Stimulated activated CD4-positive, alpha-beta T cell treated with anti-CD3 and anti-CD28 coated beads, TNF-alpha, amount 100 ng/mL, for 24 hours (primary cell): ENCODE measurements around the gene MRPS27.
"Not testable (repeated sequence)": the region's sequence is repeated elsewhere in the genome, so short reads cannot be mapped to it uniquely, and the experiment has no call there.

ENCODE experiments used
- DNase-seq, 3 experiments: peaks; one replicate each; pipeline ENCODE4 v3.0.0-alpha.2; 2020; ENCODE audit warnings: low read depth in 3 of 3

MRPS27 gene

DNA sequence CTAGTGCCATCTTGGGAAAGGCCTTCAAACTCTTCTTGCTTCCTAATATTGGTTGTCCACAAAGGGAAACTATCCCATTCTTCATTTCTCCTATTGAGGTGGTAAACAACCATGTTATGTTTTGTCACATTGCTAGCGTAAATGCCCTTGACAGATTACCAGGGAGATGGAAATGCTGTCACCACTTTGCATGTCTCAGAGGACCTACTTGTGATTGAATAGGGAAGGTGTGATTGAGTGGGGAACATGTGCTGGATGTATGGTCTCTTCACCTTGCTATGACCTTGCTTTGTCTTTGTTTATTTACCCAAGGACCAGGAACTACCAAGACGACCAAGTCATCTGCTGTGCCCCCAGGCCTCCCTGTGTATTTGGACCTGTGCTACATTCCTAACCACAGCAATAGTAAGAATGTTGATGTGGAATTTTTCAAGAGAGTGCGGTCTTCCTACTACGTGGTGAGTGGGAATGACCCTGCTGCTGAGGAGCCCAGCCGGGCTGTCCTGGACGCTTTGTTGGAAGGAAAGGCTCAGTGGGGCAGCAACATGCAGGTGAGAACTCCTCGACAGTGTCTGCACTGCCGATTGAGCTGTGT is 116.7 kb downstream of the MRPS27 start:
- no peak for DNase-seq

DNA sequence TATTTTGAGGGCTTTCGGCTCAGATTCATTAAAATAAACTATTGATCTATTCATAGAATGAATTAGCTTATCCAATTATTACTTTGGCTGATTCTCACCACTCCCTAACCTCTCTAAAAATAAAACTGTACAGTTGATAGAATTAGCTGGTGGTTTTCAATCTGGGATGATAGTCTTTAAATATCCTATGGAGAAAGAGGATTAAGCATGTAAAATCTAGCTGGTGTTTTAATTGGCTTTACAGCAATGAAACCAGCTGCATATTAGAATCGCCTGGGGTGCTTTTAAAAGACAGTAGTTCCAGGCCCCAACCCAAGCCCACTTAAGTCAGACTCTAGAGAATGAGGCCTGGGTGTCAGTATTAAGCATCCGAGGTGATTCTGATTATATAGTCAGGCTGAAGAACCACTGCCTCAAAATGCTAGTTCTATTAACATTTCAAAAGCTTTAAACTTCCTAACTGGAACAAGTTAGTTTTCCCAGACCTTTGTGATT is 117.7 kb downstream of the MRPS27 start:
- DNase-seq, result no peak

DNA sequence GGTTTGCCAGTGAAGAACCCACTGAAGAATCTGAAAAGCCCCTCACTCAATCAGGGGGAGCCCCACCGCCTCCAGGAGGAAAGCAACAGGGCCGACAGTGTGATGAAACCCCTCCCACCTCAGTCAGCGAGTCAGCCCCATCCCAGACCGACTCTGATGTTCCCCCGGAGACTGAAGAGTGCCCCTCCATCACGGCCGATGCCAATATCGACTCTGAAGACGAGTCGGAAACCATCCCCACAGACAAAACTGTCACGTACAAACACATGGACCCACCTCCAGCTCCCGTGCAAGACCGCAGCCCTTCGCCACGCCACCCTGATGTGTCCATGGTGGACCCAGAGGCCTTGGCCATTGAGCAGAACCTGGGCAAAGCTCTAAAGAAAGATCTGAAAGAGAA is 120.4 kb downstream of the MRPS27 start:
- no peak for DNase-seq

DNA sequence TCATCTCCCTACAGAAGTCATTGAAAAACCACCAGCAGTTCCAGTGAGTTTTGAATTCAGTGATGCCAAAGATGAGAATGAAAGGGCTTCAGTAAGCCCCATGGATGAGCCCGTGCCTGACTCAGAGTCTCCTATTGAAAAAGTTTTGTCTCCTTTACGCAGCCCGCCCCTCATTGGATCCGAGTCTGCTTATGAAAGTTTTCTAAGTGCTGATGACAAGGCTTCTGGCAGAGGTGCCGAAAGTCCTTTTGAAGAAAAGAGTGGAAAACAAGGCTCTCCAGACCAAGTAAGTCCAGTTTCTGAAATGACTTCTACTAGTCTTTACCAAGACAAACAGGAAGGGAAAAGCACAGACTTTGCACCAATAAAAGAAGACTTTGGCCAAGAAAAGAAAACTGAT is 122.6 kb downstream of the MRPS27 start:
- DNase-seq, result no peak

DNA sequence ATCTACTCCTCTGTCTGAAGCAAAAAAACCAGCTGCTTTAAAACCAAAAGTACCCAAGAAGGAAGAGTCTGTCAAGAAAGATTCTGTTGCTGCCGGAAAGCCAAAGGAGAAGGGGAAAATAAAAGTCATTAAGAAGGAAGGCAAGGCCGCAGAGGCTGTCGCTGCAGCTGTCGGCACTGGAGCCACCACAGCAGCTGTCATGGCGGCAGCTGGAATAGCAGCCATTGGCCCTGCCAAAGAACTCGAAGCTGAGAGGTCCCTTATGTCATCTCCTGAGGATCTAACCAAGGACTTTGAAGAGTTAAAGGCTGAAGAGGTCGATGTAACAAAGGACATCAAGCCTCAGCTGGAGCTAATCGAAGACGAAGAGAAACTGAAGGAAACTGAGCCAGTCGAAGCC is 124.5 kb downstream of the MRPS27 start:
- DNase-seq, result no peak

DNA sequence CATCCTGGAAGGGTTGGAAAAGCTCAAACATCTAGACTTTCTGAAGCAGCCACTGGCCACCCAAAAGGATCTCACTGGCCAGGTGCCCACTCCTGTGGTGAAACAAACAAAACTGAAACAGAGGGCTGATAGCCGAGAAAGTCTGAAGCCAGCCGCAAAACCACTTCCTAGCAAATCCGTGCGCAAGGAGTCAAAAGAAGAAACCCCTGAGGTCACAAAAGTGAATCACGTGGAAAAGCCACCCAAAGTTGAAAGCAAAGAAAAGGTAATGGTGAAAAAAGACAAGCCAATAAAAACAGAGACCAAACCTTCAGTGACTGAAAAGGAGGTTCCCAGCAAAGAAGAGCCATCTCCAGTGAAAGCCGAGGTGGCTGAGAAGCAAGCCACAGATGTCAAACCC is 125.2 kb downstream of the MRPS27 start:
- peak in 1 of 3 experiments; percentile 12 for DNase-seq

DNA sequence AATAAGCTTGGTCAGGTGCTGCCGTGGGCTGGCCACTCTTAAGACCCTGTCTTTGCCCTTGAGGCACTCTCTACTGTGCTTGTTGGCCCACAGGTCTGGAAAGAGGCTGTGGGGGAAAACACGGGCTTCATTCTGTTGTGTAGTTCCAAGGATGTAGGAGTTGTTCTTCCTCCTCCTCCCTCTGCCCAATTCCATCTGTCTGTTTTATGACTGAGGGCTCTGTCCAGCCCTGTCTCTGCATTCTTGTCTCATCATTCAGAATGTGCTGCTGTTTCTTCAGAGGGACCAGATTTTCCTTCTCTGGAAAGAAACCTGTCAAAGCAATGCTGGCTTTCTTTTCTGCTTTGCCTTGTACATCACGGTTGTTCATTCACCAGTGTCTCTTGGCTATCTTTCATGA is 128.6 kb downstream of the MRPS27 start:
- DNase-seq, result no peak

DNA sequence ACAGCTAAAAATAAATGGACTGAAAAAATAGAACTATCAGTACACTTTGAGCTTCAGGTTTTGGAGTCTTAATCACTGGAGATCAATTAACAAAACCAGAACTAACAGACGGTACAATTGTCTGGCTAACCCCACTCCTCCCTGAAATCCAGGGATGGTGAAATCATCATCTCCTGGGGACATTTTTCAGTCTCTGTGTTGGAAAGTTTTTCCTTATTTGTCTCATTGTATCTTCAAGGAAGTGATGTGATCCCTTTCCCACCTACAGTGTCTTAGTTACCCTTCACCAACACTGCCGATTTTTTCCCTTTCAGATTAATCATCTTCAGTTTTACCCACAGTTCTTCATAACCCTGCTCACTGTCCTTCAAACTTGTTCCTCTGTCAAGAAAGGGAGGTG is 130.9 kb downstream of the MRPS27 start:
- no peak for DNase-seq

DNA sequence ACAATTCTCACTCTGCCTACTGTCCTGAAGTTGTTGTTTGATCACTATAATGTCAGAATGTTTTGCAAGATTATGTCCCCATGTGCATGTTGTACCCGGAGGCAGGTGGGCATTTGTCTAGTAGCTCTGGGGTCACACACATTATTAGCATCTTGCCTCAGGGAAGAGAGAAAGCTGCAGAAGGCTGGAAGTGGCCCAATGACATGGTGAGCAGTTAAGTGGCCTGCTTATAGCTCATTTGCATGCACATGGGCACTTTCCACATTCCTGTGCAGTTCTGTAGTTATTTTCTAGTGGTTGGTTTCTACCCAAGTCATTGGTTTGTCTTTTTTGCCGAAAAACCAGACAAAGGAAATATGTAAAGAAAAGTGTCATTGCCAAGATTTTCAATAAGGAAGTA is 131.9 kb downstream of the MRPS27 start:
- no peak for DNase-seq

DNA sequence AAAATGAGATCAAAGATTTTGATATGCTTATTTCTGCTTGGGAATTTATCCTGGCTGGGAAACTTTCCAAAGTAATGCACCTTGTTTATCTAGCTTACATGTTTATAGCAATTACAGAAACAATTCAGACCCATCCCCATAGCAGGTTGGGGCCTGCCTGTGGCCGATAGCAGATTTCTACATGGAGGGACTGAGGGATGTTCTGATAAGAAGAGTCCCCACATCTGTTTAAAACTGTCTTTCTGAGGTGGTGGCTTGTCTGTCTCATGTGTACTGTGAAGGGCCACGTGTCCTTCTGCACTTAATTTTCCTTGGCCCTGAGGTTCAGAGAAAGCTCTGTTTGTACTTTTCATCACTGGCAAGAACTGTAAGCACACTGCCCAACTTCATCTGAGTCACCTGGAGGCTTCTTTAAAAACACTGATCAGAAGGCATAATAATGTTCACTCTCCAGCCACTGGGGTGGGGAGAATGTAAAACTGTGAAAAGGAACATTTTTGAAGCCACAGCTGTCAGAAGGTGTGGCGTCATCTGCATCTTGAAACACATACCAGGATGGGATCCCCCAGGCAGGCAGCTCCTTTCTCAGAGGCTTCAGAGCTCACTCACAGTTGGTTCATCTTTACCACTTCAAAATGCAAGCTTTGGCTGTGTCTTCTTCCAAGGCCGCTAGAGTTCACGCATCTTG is 132.5 kb downstream of the MRPS27 start:
- no peak for DNase-seq

DNA sequence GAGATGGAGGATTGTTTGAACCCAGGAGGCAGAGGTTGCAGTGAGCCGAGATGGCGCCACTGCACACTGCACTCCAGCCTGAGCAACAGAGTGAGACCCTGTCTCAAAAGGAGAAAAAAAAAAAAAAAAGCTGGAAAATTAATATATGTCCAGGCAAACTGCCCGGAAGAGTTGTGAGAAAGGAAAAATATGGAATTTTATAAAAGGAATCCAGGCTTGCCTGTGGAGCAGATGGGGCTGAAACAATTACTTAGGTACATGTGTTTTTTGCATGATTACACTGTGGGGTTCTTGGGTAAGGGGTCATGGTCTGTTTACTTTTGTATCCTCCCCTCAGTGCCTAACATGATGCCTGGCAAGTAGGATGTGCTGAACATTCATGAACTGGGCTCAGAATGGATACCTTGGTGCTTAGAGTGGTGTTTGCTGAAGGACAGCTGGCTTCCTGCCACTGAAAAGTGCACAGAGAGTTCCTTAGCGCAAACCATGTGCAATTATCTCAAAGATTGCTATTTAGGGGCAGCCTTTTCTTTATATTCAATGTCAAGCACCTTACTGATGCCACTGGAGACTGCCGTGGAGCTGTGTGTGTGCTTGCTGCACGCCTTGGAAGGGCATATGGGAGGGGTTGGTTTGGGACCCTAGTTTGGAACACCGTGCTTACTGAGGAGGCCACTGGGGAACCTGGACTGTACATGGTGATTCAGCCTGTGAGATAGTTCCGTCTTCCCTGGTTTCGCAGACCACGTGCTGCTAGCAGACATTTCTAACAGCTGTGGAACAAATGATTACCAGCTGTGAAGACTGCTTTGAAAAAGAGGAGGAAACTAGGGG is 134.3 kb downstream of the MRPS27 start:
- no peak for DNase-seq

DNA sequence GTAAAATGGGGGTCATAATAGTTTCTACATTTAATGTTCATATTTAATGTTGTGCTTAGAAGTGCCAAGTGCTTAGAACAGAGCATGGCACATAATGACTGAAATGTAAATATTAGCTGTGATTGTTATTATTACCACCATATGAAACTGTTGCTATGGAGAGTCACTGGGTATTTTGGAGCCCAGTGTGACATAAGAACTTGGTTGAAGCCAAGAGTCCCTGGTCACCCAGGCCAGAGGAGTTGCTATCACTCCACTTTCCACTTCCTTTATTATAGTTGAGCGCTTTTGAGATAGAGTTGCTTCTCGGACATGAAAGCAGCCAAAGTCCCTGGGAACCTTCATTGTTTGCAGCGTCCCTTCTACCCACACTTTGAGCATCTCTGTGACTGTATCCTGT is 135.6 kb downstream of the MRPS27 start:
- no peak for DNase-seq

DNA sequence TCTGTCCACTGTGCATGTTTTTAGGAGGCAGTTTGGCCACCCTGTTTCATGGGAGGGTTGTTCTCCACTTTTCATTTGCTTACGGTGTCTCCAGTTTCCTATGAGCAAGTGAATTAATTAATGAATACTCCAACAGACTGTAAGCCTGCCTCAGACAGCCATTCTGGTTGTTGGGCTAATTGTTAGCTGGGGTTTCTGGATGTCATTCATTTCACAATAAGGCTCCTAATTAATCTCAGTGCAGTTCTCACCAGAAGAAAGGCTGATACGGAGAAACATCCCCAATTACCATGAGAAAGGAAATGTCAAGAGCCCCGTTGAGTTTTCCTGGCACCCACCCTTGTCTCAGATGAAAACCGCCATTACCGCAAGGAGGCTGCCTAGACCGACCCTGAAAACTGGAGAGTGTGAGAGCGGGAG is 136.9 kb downstream of the MRPS27 start:
- no peak for DNase-seq

DNA sequence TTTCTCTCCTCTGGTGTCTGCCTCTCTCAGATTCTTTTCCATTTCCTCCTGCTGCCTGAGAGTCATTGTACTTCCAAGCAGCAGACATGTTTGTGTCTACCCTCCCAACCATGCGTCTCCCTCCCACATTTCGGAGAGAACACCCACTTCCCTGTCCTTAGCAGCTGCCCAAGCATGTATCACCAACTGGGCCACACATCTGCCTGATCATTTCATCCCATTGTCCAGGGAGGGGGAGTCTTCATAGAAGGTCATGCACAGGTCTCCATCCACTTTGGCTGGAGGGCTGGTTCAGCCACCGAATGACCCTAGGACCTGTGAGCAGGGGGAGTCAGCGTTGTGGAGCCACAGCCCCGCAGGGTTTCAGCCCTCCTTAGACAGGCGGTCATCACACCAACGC is 137.4 kb downstream of the MRPS27 start:
- no peak for DNase-seq

DNA sequence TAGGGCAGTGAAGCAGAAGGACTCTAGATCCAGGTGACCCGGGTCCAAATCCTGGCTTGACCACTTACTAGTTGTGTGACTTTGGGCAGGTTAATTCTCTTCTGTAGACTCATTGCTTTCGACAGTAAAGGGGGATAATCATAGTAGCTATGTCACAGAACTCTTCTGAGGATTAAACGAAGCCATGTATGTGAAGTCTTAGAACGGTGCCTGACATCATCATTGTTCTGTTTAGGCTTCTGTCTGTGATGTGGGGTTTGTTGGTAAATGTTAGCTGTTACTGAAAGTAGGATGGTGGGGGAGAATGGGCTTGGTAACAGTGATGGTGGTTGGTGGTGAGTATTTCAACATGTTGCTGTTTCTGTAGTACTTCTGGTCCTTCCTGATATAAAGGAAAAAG is 139.1 kb downstream of the MRPS27 start:
- DNase-seq, result no peak

DNA sequence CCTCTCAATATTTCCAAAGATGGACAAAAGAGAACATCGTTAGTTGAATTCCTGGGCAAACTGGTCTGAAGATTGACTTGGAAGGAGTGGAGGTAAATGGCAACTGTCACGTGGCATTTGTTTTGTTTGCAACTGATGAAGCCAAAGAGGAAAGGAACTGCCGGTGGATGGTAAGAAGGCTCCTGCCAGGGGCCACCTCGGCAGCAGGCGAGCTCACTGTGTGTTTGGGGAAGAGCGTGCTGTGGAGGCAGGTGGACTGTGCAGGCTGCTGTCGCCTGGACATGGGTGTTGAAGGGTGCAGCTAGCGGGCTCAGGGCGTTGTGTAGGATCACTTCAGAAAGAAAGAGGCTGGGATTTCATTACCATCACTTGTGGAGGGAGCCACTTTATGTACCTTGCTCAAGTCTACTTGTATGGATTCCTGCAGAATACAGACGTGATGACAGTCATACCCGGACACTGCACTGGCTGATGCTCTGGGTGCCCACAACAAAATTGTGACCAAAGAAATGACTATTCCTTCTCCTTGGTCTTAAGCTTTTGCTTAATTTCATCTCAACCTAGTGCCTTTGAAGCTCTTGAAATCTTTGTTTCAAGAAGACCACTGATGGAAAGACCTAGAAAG is 140.1 kb downstream of the MRPS27 start:
- no peak for DNase-seq

DNA sequence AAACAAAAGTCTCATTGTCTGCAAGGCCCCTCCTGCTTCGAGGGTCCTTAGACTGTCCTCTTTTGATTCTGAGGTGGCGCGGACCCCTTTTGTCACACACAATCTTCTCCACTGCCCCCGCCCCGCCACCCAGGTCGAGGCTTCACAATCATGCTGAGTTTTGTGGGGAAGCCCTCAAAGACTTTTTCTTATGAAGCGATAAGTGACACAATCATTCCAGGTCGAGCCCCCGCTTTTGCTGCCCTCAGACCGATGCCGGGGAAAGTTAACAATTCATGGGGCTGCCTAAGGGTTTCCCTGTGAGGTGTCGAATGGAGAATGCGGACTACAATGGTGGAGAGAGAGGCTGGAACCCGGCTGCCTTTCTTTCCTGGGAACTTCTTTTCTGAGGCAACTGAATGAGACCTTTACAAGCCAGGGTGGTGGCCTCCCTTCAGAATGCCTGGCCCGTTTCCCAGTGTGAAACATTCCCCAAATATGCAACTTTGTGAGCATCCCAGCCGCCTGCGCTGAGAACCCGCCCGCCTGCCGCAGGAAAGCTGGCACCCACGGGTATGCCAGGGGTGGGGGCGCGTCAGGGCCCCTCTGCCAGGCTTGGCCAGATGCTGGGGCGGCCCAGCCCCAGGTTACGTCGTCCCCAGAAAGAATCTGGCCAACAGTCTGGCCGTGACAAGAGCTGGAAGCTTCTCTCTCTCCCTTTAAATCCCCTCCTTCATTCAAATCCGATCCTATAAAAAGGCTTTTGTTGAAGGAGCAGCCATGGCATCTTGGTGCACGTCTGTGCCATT is 140.8 kb downstream of the MRPS27 start:
- no peak for DNase-seq

DNA sequence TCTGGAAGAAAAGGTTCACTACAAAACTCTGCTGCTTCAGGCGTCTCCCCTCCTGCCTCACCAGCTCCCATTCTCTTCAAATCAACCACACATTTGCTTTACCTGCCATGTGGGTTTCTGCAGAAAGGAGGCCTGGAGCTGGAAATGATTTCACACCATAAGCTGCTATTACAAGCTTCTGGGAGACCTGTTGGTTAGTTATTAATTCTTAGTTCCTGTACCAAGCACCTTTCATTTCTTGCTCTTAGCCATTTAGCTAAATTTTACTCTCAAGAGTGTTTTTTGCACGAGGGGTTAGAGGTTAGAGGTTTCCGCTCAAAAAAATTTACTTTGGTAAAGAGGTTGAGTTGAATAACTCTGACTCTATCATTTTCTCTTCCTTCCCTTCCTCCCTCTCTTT is 142.5 kb downstream of the MRPS27 start:
- no peak for DNase-seq

DNA sequence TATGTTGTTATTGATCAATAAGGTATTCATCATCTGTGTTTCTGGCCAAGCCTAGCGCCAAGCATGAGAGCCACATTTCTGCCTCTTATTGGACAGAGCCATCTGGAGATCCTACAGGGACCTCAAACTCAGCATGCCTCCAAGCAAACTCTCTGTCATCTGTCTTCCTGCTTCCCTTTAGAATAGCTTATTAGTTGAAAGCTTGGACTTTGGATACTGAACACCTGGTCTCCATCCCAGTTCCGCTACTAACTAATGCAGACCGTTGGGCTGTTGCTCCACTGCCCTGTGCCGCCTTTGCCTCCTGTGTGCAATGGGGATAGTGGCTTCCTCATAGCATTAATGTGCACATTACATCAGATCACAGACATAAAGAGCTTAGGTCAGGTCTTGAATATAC is 147.3 kb downstream of the MRPS27 start:
- DNase-seq, result no peak

DNA sequence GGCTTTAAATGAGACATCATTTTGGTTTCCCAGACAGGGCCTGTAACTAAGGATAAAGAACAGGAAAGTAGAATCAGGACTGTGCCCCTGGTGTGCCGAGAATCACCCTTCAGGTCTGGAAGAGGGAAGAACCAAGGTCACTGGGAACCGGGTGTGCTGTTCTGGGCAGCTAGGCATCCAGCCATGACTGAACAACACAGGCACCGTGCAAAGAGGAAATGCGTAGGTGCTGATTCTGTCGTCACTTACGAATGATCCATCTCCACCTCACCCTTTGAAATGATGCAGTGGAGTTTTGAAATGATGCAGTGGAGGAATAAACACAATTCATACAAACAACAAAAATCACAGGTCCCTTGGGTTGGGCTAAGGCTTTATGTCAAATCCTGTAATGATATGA is 148.4 kb downstream of the MRPS27 start:
- no peak for DNase-seq

DNA sequence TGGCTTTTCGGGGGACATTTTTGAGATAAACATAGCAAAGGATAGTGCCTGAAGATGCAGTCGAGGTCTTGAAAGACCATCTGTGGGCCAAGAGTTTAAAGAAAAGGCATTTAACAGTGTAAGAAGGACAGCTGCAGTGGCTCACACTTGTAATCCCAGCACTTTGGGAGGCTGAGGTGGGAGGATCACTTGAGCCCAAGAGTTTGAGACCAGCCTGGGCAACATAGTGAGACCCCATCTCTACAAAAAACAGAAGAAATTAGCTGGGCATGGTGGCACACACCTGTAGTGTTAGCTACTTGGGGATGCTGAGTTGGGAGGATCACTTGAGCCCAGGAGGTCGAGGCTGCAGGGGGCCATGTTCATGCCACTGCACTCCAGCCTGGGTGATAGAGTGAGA is 148.9 kb downstream of the MRPS27 start:
- DNase-seq, result not testable (repeated sequence)

DNA sequence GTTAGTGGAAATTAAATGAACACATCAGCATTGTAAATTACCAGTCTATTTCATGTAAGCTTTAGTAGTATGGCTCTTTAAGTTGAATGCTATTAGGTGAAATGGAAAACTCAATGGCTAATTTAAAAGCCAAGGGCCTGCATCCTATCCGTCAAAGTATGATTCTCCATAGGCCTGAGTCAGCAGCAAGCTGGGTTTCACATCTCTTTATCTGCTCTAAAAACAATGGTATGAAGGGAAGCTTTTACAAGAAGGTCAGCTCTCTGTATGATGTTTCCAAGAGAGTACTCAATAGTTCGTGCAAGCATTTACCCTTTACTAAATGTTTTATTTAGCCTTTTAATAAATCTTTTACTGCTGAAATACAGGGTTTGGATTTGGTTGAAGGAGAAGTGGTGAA is 149.9 kb downstream of the MRPS27 start:
- DNase-seq, result no peak
